Measurements from ENCODE around the gene CELSR3. TPM values are rescaled to one million over a fixed set of nuclear protein-coding genes. Genes with fewer than 3 reads are reported as not detected.

Gene CELSR3
- total RNA-seq, 1 experiment from 2014 or later: 35.4 TPM

DNA sequence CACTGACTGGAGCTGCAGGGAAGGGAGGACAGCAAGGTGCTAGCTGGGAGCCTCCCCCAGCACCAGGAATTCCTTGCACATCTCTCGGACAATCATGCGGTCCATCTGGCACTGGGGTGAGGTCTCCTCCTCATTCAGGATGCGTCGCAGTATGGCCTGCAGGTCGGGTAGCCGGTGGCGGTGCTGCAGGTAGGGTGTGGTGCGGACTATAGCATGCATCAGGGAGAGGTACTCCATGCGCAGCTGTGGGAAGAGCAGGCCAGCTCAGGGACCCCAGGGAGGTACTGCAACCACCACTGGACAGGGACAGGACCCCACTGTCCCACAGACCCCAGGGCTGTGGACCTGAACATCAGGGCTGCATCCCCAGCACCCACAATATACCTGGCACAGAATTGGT is 11.8 kb upstream of the CELSR3 start:
- Histone ChIP-seq H3K4me1 (no peaks in the 10 kb centered on the region), H3K9me3 (no peaks in the 10 kb centered on the region), H3K4me3 (ENCODE audit: low read depth, low read length) (no peak overlapping the region), H3K27me3 (replicated peaks; ENCODE audit: control insufficient read depth, insufficient read depth, low read length) (no peaks in the 10 kb centered on the region), H3K36me3 (ENCODE audit: control insufficient read depth, insufficient read depth, low read length) (peaks cover 6% of the 10 kb centered on the region)
- Mint-ChIP-seq H3K4me1 (ENCODE audit: low read depth, unreplicated experiment) (no peaks in the 10 kb centered on the region), H3K9me3 (ENCODE audit: unreplicated experiment) (no peaks in the 10 kb centered on the region), H3K27me3 (ENCODE audit: insufficient read depth, unreplicated experiment) (no peaks in the 10 kb centered on the region), H3K27ac (ENCODE audit: unreplicated experiment) (no peak overlapping the region), H3K36me3 (ENCODE audit: insufficient read depth, unreplicated experiment) (peaks cover 47% of the 10 kb centered on the region), H3K4me3 (ENCODE audit: unreplicated experiment) (no peak overlapping the region)
- CTCF ChIA-PET: interaction anchor here (0.5 to 0.9 kb wide), 3 partner anchors 10 to 23 kb away, joined by 3 to 5 read pairs (median 4); partner anchors contain the start of gene NCKIPSD
- intact Hi-C loops (cut with micrococcal nuclease; ENCODE audit: unreplicated experiment): no loop called here
- DNase-seq: no peak
- POLR2A ChIA-PET: interaction anchor here (1.6 kb wide), 1 partner anchor 11 kb away, joined by 3 read pairs; no protein-coding TSS in a partner anchor
- BruUV-seq (replicated peaks): no TSS peak
- TF ChIP-seq, protein P1, sequence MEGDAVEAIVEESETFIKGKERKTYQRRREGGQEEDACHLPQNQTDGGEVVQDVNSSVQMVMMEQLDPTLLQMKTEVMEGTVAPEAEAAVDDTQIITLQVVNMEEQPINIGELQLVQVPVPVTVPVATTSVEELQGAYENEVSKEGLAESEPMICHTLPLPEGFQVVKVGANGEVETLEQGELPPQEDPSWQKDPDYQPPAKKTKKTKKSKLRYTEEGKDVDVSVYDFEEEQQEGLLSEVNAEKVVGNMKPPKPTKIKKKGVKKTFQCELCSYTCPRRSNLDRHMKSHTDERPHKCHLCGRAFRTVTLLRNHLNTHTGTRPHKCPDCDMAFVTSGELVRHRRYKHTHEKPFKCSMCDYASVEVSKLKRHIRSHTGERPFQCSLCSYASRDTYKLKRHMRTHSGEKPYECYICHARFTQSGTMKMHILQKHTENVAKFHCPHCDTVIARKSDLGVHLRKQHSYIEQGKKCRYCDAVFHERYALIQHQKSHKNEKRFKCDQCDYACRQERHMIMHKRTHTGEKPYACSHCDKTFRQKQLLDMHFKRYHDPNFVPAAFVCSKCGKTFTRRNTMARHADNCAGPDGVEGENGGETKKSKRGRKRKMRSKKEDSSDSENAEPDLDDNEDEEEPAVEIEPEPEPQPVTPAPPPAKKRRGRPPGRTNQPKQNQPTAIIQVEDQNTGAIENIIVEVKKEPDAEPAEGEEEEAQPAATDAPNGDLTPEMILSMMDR (IDR thresholded peaks at IDR 0.05; ENCODE audit: insufficient read depth in 1 of 2, low read depth in 1 of 2, low read length in 1 of 2, severe bottlenecking in 1 of 2, unreplicated experiment in 1 of 2): no peak

DNA sequence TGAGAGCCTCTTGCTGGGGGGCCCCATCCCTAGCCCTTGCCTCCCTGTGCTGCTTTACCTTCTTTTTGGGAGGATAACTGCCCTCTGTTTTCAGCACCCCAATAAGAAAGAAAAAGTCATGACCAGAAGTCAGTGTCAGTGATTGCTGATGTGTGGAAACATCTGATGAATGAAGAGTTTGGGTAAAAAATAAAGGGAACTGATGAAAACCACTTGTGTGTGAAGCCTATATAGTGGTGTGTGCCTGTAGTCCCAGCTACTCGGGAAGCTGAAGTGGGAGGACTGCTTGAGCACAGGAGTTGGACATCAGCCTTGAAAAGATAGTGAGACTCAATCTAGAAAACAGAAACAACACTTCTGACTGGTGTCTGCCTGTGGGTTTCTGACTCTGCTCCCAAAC is 9.8 kb upstream of the CELSR3 start:
- no peak for DNase-seq
- no peaks in the 10 kb centered on the region for H3K4me1 Mint-ChIP-seq (ENCODE audit: low read depth, unreplicated experiment)
- H3K27ac Mint-ChIP-seq (ENCODE audit: unreplicated experiment): no peak overlapping the region
- no peak overlapping the region for H3K4me3 Mint-ChIP-seq (ENCODE audit: unreplicated experiment)
- Histone ChIP-seq H3K27me3 (replicated peaks; ENCODE audit: control insufficient read depth, insufficient read depth, low read length) (no peaks in the 10 kb centered on the region), H3K9me3 (no peaks in the 10 kb centered on the region), H3K36me3 (ENCODE audit: control insufficient read depth, insufficient read depth, low read length) (peaks cover 3% of the 10 kb centered on the region; the same call in 1 of the 2 replicates), H3K4me3 (ENCODE audit: low read depth, low read length) (no peak overlapping the region), H3K4me1 (no peaks in the 10 kb centered on the region)
- CTCF ChIA-PET: no interaction called here
- BruUV-seq (replicated peaks): no TSS peak
- H3K27me3 Mint-ChIP-seq (ENCODE audit: insufficient read depth, unreplicated experiment): no peaks in the 10 kb centered on the region
- intact Hi-C loops (cut with micrococcal nuclease; ENCODE audit: unreplicated experiment): no loop called here
- POLR2A ChIA-PET: no interaction called here
- TF ChIP-seq, protein P1 (IDR thresholded peaks at IDR 0.05; ENCODE audit: insufficient read depth in 1 of 2, low read depth in 1 of 2, low read length in 1 of 2, severe bottlenecking in 1 of 2, unreplicated experiment in 1 of 2): no peak
- H3K36me3 Mint-ChIP-seq (ENCODE audit: insufficient read depth, unreplicated experiment): peaks cover 51% of the 10 kb centered on the region
- H3K9me3 Mint-ChIP-seq (ENCODE audit: unreplicated experiment): no peaks in the 10 kb centered on the region

DNA sequence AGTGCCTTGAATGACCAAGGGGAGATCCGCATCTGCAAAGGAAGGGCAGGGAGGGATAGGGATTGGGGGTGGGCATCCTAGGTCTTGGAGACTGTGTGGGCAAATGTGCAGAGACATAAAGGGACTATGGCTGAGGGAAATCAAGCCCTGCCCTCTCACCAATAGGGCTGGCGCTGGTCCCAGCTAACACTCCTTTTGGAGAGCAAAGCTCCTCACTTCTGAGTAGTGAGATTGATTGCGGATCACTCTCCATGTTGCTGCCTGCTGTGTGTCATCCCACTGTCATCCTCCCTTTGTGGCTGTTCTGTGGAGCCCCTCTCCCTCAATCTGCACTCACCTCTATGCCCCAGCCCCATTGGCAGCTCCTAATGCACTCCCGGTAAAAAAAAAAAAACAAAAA is 2.2 kb upstream of the CELSR3 start:
- no peaks in the 10 kb centered on the region for H3K9me3 ChIP-seq
- Mint-ChIP-seq H3K27ac (ENCODE audit: unreplicated experiment) (peak overlapping the region; percentile 99), H3K36me3 (ENCODE audit: insufficient read depth, unreplicated experiment) (peaks cover 71% of the 10 kb centered on the region), H3K4me3 (ENCODE audit: unreplicated experiment) (no peak overlapping the region), H3K9me3 (ENCODE audit: unreplicated experiment) (no peaks in the 10 kb centered on the region), H3K27me3 (ENCODE audit: insufficient read depth, unreplicated experiment) (no peaks in the 10 kb centered on the region), H3K4me1 (ENCODE audit: low read depth, unreplicated experiment) (peaks cover 5% of the 10 kb centered on the region)
- H3K4me1 ChIP-seq: peaks cover 10% of the 10 kb centered on the region
- ChIA-PET CTCF (interaction anchor here (0.8 to 0.9 kb wide), 3 partner anchors 9 to 30 kb away, joined by 3 to 5 read pairs (median 4); partner anchors contain the start of gene SLC26A6), POLR2A (interaction anchor here (0.8 to 2.7 kb wide), 2 partner anchors 21 to 191 kb away, joined by 4 to 14 read pairs; partner anchors contain the start of gene NCKIPSD)
- no TSS peak for BruUV-seq (replicated peaks)
- no peak overlapping the region for H3K4me3 ChIP-seq (ENCODE audit: low read depth, low read length)
- H3K27me3 ChIP-seq (replicated peaks; ENCODE audit: control insufficient read depth, insufficient read depth, low read length): no peaks in the 10 kb centered on the region
- TF ChIP-seq, protein P1 (IDR thresholded peaks at IDR 0.05; ENCODE audit: insufficient read depth in 1 of 2, low read depth in 1 of 2, low read length in 1 of 2, severe bottlenecking in 1 of 2, unreplicated experiment in 1 of 2): no peak
- DNase-seq: no peak
- intact Hi-C loops (cut with micrococcal nuclease; ENCODE audit: unreplicated experiment): loop anchor here (5.0 to 10.0 kb wide), 2 partner anchors 108 to 200 kb away; partner anchors contain the start of gene PFKFB4
- peaks cover 4% of the 10 kb centered on the region for H3K36me3 ChIP-seq (ENCODE audit: control insufficient read depth, insufficient read depth, low read length)

Measured in Caco-2 (cell line).